CD4-positive, alpha-beta T cell (primary cell): ENCODE data around the gene EGLN3. TPM values are rescaled to one million over a fixed set of nuclear protein-coding genes. Genes with fewer than 3 reads are reported as not detected.
"Not testable (repeated sequence)": the region's sequence is repeated elsewhere in the genome, so short reads cannot be mapped to it uniquely, and the experiment has no call there.

Source experiments
- ATAC-seq: fragments of 200-7000 bp; cut with Tn5 transposase; one replicate; pipeline ENCODE4 v1.10.0; 2022; ENCODE audit warnings: mild to moderate bottlenecking; ENCODE audit not compliant: poor library complexity
- CTCF ChIA-PET: fragments of 350-600 bp; sonication (Branson Sonifier 250); formaldehyde crosslinking; loops from one replicate; lab custom pipeline; 2021; ENCODE audit warnings: antibody characterized with exemption, inconsistent platforms; lab: Charles Lee
- POLR2A ChIA-PET: fragments of 350-600 bp; sonication (Branson Sonifier 250); formaldehyde crosslinking; loops from one replicate; lab custom pipeline; 2021; ENCODE audit warnings: antibody characterized with exemption, inconsistent platforms; lab: Charles Lee
- DNase-seq, 14 experiments: peaks; one replicate each; pipeline ENCODE4 v3.0.0-alpha.2; 2013 to 2020; ENCODE audit warnings: mixed read lengths in 2 of 14
- H3K27ac ChIP-seq, 2 donors: one replicate each; pipeline versions ENCODE4 v1.5.1 to v1.7.0; 2013; ENCODE audit warnings: low read length in 2 of 2, low read depth in 1 of 2, mild to moderate bottlenecking in 1 of 2
- H3K27me3 ChIP-seq, 2 experiments: 1 replicate in 1 of 2; 2 replicates in 1 of 2; pipeline versions ENCODE4 v1.6.1 to v1.7.0; 2013; ENCODE audit warnings: low read length in 2 of 2, control low read depth in 1 of 2, mild to moderate bottlenecking in 1 of 2, moderate library complexity in 1 of 2; ENCODE audit not compliant: insufficient read depth in 2 of 2, control insufficient read depth in 1 of 2
- H3K36me3 ChIP-seq: one replicate; pipeline ENCODE4 v1.6.1; 2013; ENCODE audit warnings: low read length, control low read depth; ENCODE audit not compliant: insufficient read depth
- H3K4me1 ChIP-seq: one replicate; pipeline ENCODE4 v1.6.1; 2013; ENCODE audit warnings: low read length, control low read depth; ENCODE audit not compliant: insufficient read depth
- H3K4me3 ChIP-seq: one replicate; pipeline ENCODE4 v1.5.1; 2013; ENCODE audit warnings: mild to moderate bottlenecking, low read length, moderate library complexity
- H3K9me3 ChIP-seq, 2 experiments: 1 replicate in 1 of 2; 2 replicates in 1 of 2; pipeline versions ENCODE4 v1.6.1 to v1.7.0; 2013; ENCODE audit warnings: low read length in 2 of 2, mild to moderate bottlenecking in 2 of 2, control low read depth in 1 of 2, moderate library complexity in 1 of 2; ENCODE audit not compliant: control insufficient read depth in 1 of 2, insufficient read depth in 1 of 2
- H3K27ac Mint-ChIP-seq: one replicate; pipeline ENCODE4 v1.8.0; 2020; ENCODE audit warnings: mixed read lengths
- H3K27me3 Mint-ChIP-seq: one replicate; pipeline ENCODE4 v1.8.0; 2021; ENCODE audit warnings: mixed read lengths
- H3K36me3 Mint-ChIP-seq: one replicate; pipeline ENCODE4 v1.8.0; 2021; ENCODE audit warnings: low read depth, mixed read lengths
- H3K4me1 Mint-ChIP-seq: one replicate; pipeline ENCODE4 v1.8.0; 2021; ENCODE audit warnings: low read depth, mixed read lengths
- H3K4me3 Mint-ChIP-seq: one replicate; pipeline ENCODE4 v1.8.0; 2020; ENCODE audit warnings: mild to moderate bottlenecking, mixed read lengths
- H3K9me3 Mint-ChIP-seq: one replicate; pipeline ENCODE4 v1.8.0; 2020; ENCODE audit warnings: mixed read lengths
- CTCF ChIP-seq: fragments of 200-600 bp; IDR thresholded peaks from one replicate; pipeline ENCODE4 v1.8.0; 2022; ENCODE audit warnings: antibody characterized with exemption, mild to moderate bottlenecking
- intact Hi-C, 2 experiments: fragments of 100-400 bp; cut with DNase I in 1 of 2; cut with micrococcal nuclease in 1 of 2; formaldehyde crosslinking; loops; one replicate each; pipeline versions ENCODE4 v1.15.1 to v1.9.0; 2023 to 2025; cut with DNase I, micrococcal nuclease
- total RNA-seq, 174 experiments: library from RNA in 2 of 174; stranded (reverse) in 2 of 174; gene quantifications; one replicate each; pipeline ENCODE4 v1.2.3 and lab custom pipeline; 2021 to 2026

The EGLN3 gene
- total RNA-seq, 2 experiments from 2014 or later = 1.1 to 1.3 TPM

- H3K27me3 ChIP-seq = no peaks in the 10 kb centered on the region
- ChIA-PET POLR2A (no interaction called here), CTCF (no interaction called here)
- Mint-ChIP-seq H3K9me3 (no peaks in the 10 kb centered on the region), H3K4me3 (no peak overlapping the region), H3K4me1 (no peaks in the 10 kb centered on the region), H3K36me3 (no peaks in the 10 kb centered on the region), H3K27ac (no peak overlapping the region), H3K27me3 (no peaks in the 10 kb centered on the region)
- no peak overlapping the region for H3K27ac ChIP-seq
- no peaks in the 10 kb centered on the region for H3K36me3 ChIP-seq
- DNase-seq (no peak), ATAC-seq (no peak)
- peaks cover 0 to under 1% of the 10 kb centered on the region in 2 experiments for H3K9me3 ChIP-seq
- intact Hi-C loops = no loop called here
- TF ChIP-seq CTCF = no peak
- H3K4me3 ChIP-seq = no peak overlapping the region
- peaks cover 3% of the 10 kb centered on the region for H3K4me1 ChIP-seq
Measured at GRCh38 chr14:33978892-33979612, 28.2 kb upstream of the EGLN3 start.

DNA sequence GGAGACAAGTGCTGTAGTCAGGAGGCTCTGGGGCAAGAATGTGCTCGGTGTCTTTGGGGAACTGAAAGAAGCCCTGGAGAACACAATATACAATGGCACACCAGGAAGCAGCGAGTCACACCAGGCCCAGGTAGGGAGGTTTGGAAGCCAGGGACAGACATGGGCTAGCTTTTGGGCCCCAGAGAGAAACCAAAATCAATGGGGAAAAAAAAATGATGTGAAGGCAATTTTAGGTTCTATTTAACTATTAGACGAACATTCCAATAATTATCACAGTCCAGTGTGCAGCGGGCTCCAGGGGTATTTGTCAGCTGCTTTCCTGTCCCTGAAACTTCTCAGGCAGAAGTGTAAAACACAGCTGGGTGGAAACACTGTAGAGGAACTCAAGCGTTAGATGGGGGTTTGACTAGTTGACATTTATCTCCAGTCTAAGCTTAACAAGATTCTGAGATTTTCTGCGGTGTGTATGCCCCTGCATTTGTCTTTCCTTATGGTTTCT, 21.8 kb upstream of the EGLN3 start:
- no peaks in the 10 kb centered on the region for H3K36me3 Mint-ChIP-seq
- POLR2A ChIA-PET = no interaction called here
- H3K27me3 ChIP-seq = no peaks in the 10 kb centered on the region
- no peaks in the 10 kb centered on the region for H3K36me3 ChIP-seq
- H3K4me1 ChIP-seq = no peaks in the 10 kb centered on the region
- H3K27ac Mint-ChIP-seq = no peak overlapping the region
- no peaks in the 10 kb centered on the region for H3K9me3 ChIP-seq
- DNase-seq = peak in 1 of 14 experiments; percentile 7
- CTCF ChIA-PET = no interaction called here
- no peak overlapping the region for H3K4me3 ChIP-seq
- no peaks in the 10 kb centered on the region for H3K27me3 Mint-ChIP-seq
- H3K4me3 Mint-ChIP-seq = no peak overlapping the region
- no peaks in the 10 kb centered on the region for H3K4me1 Mint-ChIP-seq
- no peak for ATAC-seq
- no peak overlapping the region for H3K27ac ChIP-seq
- peaks cover 7% of the 10 kb centered on the region for H3K9me3 Mint-ChIP-seq
- TF ChIP-seq CTCF = no peak
- intact Hi-C loops = no loop called here

GRCh38 chr14:33969846-33970245, 19.0 kb upstream of the EGLN3 start:
- H3K27ac Mint-ChIP-seq, H3K4me3 Mint-ChIP-seq, H3K4me3 ChIP-seq, CTCF ChIA-PET, H3K36me3 ChIP-seq, H3K36me3 Mint-ChIP-seq, DNase-seq, POLR2A ChIA-PET, H3K27me3 ChIP-seq, H3K9me3 Mint-ChIP-seq, ATAC-seq, H3K27me3 Mint-ChIP-seq, H3K4me1 ChIP-seq, H3K4me1 Mint-ChIP-seq, H3K9me3 ChIP-seq, intact Hi-C loops, H3K27ac ChIP-seq: not testable (repeated sequence)

GRCh38 chr14:33968722-33969121, 17.8 kb upstream of the EGLN3 start:
- Mint-ChIP-seq H3K27me3 (no peaks in the 10 kb centered on the region), H3K27ac (no peak overlapping the region), H3K36me3 (no peaks in the 10 kb centered on the region), H3K9me3 (peaks cover 7% of the 10 kb centered on the region), H3K4me1 (no peaks in the 10 kb centered on the region), H3K4me3 (no peak overlapping the region)
- H3K4me1 ChIP-seq = no peaks in the 10 kb centered on the region
- no peak overlapping the region for H3K27ac ChIP-seq
- no peaks in the 10 kb centered on the region for H3K36me3 ChIP-seq
- no peak for TF ChIP-seq CTCF
- no peaks in the 10 kb centered on the region for H3K27me3 ChIP-seq
- no peak overlapping the region for H3K4me3 ChIP-seq
- H3K9me3 ChIP-seq = no peaks in the 10 kb centered on the region
- ChIA-PET CTCF (no interaction called here), POLR2A (no interaction called here)
- no peak for DNase-seq
- intact Hi-C loops = no loop called here
- ATAC-seq = no peak
